Naive thymus-derived CD4-positive, alpha-beta T cell (primary cell): ENCODE measurements around the gene HECW1. TPM values are rescaled to one million over a fixed set of nuclear protein-coding genes. Genes with fewer than 3 reads are reported as not detected.

Experiments used
- ATAC-seq: fragments of 150-1000 bp; cut with Tn5 transposase; 2 replicates; pipeline ENCODE4 v1.10.0; 2021; ENCODE audit warnings: mild to moderate bottlenecking, moderate library complexity
- CTCF ChIA-PET: fragments of 350-600 bp; sonication (Branson Sonifier 250); formaldehyde crosslinking; loops from one replicate; lab custom pipeline; 2021; ENCODE audit warnings: antibody characterized with exemption; lab: Charles Lee
- POLR2A ChIA-PET: fragments of 350-600 bp; sonication (Branson Sonifier 250); formaldehyde crosslinking; loops from one replicate; lab custom pipeline; 2021; ENCODE audit warnings: antibody characterized with exemption, inconsistent platforms; lab: Charles Lee
- DNase-seq, 9 donors: peaks; one replicate each; pipeline versions ENCODE4 v3.0.0 to v3.0.0-alpha.2; 2020 to 2022; ENCODE audit warnings: mixed read lengths in 1 of 9
- H3K27ac ChIP-seq: one replicate; pipeline ENCODE4 v1.7.0; 2013; ENCODE audit warnings: mild to moderate bottlenecking, low read depth, low read length, moderate library complexity
- H3K27me3 ChIP-seq, 2 donors: one replicate each; pipeline ENCODE4 v1.7.0; 2013; ENCODE audit warnings: low read length in 2 of 2, mild to moderate bottlenecking in 2 of 2, moderate library complexity in 2 of 2; ENCODE audit not compliant: control insufficient read depth in 2 of 2, insufficient read depth in 2 of 2
- H3K36me3 ChIP-seq, 3 experiments: 1 replicate in 2 of 3; 2 replicates in 1 of 3; pipeline ENCODE4 v1.7.0; 2013; ENCODE audit warnings: low read length in 3 of 3, mild to moderate bottlenecking in 3 of 3, moderate library complexity in 1 of 3; ENCODE audit not compliant: insufficient read depth in 3 of 3, control insufficient read depth in 2 of 3
- H3K4me1 ChIP-seq, 2 donors: one replicate each; pipeline ENCODE4 v1.7.0; 2013; ENCODE audit warnings: low read length in 2 of 2, mild to moderate bottlenecking in 2 of 2, moderate library complexity in 1 of 2; ENCODE audit not compliant: control insufficient read depth in 2 of 2, insufficient read depth in 2 of 2
- H3K4me3 ChIP-seq: 2 replicates; pipeline ENCODE4 v1.7.0; 2013; ENCODE audit warnings: mild to moderate bottlenecking, low read length
- H3K9me3 ChIP-seq, 3 experiments: 1 replicate in 2 of 3; 2 replicates in 1 of 3; pipeline ENCODE4 v1.7.0; 2013; ENCODE audit warnings: low read length in 3 of 3; ENCODE audit not compliant: control insufficient read depth in 2 of 3
- H3K27ac Mint-ChIP-seq, 9 donors: one replicate each; pipeline ENCODE4 v1.8.0; 2020 to 2022; ENCODE audit warnings: mixed read lengths in 9 of 9, mild to moderate bottlenecking in 8 of 9, moderate library complexity in 5 of 9, inconsistent platforms in 2 of 9
- H3K27me3 Mint-ChIP-seq, 5 donors: one replicate each; pipeline ENCODE4 v1.8.0; 2021 to 2022; ENCODE audit warnings: mixed read lengths in 5 of 5, mild to moderate bottlenecking in 1 of 5
- H3K36me3 Mint-ChIP-seq, 5 donors: one replicate each; pipeline ENCODE4 v1.8.0; 2020 to 2022; ENCODE audit warnings: mixed read lengths in 5 of 5, mild to moderate bottlenecking in 3 of 5, inconsistent platforms in 1 of 5
- H3K4me1 Mint-ChIP-seq, 7 donors: one replicate each; pipeline ENCODE4 v1.8.0; 2020 to 2022; ENCODE audit warnings: mixed read lengths in 7 of 7, mild to moderate bottlenecking in 3 of 7, inconsistent platforms in 1 of 7
- H3K4me3 Mint-ChIP-seq, 10 donors: one replicate each; pipeline ENCODE4 v1.8.0; 2020 to 2022; ENCODE audit warnings: mild to moderate bottlenecking in 10 of 10, mixed read lengths in 10 of 10, moderate library complexity in 6 of 10, inconsistent platforms in 2 of 10
- H3K9me3 Mint-ChIP-seq, 11 donors: one replicate each; pipeline ENCODE4 v1.8.0; 2020 to 2022; ENCODE audit warnings: mixed read lengths in 11 of 11, mild to moderate bottlenecking in 4 of 11, inconsistent platforms in 1 of 11, moderate library complexity in 1 of 11
- intact Hi-C, 2 donors: fragments of 100-400 bp; cut with micrococcal nuclease; formaldehyde crosslinking; loops; one replicate each; pipeline ENCODE4 v1.15.1; 2023
- polyA plus RNA-seq, 2 donors: library from polyadenylated mRNA; unstranded; fragments of 300-500 nt; fragmentation: Illumina TruSeq; gene quantifications; one replicate each; pipeline ENCODE4 v1.2.3, GENCODE V29; 2021
- total RNA-seq, 6 experiments: library from RNA in 5 of 6; stranded (reverse) in 5 of 6; gene quantifications; 1 replicate in 5 of 6; 2 replicates in 1 of 6; pipeline ENCODE4 v1.2.3 and lab custom pipeline; 2021 to 2026

Gene HECW1
- total and polyA plus RNA-seq, 7 experiments from 2014 or later = not detected

DNA sequence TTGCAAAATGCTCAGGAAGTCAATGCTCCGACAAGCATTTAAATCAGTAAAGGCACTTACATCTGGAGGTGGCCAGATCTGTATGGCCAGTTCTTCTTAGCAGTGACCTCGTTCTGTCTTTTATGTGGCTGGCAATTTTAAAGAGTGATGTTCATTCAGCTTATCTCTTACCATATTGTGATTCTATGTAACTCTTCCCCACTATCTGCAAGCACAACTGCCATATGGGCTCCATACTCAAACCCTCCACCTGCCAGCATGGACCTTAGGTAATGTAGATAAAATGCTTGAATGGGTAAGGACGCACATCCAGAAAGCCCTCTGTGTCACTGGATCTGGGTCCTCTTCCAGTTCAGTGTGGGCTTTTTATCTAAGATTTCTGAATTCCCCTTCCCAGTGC lies 428.0 kb downstream of the HECW1 start:
- intact Hi-C loops = no loop called here
- Mint-ChIP-seq H3K4me3 (no peak overlapping the region), H3K4me1 (no peaks in the 10 kb centered on the region), H3K36me3 (no peaks in the 10 kb centered on the region), H3K27me3 (peaks cover 0 to 22% (median 2%) of the 10 kb centered on the region in 5 donors), H3K27ac (no peak overlapping the region), H3K9me3 (no peaks in the 10 kb centered on the region)
- ATAC-seq (no peak), DNase-seq (no peak)
- Histone ChIP-seq H3K4me1 (no peaks in the 10 kb centered on the region), H3K36me3 (no peaks in the 10 kb centered on the region), H3K27ac (no peak overlapping the region), H3K27me3 (no peaks in the 10 kb centered on the region), H3K9me3 (no peaks in the 10 kb centered on the region), H3K4me3 (no peak overlapping the region)
- CTCF ChIA-PET = no interaction called here
- POLR2A ChIA-PET = no interaction called here

GRCh38 chr7:43542716-43543115 lies 430.3 kb downstream of the HECW1 start:
- intact Hi-C loops = no loop called here
- H3K27ac ChIP-seq = no peak overlapping the region
- H3K4me1 ChIP-seq = no peaks in the 10 kb centered on the region
- ChIA-PET POLR2A (no interaction called here), CTCF (no interaction called here)
- Mint-ChIP-seq H3K36me3 (peaks cover 0 to 5% (median 4%) of the 10 kb centered on the region in 5 donors), H3K9me3 (peaks cover 0 to 12% (median 4%) of the 10 kb centered on the region in 11 donors), H3K4me1 (no peaks in the 10 kb centered on the region), H3K27ac (no peak overlapping the region), H3K4me3 (no peak overlapping the region), H3K27me3 (peaks cover 5 to 38% (median 6%) of the 10 kb centered on the region in 5 donors)
- ATAC-seq = no peak
- DNase-seq = no peak
- H3K9me3 ChIP-seq = peaks cover 0 to 4% (median 0%) of the 10 kb centered on the region in 3 experiments
- no peak overlapping the region for H3K4me3 ChIP-seq
- H3K27me3 ChIP-seq = no peaks in the 10 kb centered on the region
- no peaks in the 10 kb centered on the region for H3K36me3 ChIP-seq

DNA sequence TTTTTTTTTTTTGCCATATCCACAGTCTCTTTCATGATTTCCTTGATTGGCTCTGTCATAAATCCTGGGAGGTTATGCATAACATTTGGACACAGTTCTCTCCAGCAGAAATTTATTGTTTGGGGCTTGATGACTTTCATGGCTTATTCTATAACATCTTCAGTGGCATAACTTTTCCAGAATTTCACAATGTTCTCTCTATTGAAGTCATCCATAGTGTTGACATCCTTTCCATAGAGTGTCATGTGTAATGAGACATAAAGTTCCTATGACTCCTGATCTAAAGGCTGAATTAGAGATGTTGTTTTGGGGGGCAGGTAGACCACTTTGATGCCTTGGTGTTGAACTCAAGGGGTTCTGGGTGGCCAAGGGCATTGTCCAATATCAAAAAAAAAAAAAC lies 433.8 kb downstream of the HECW1 start:
- H3K9me3 ChIP-seq = peaks cover 0 to 4% (median 0%) of the 10 kb centered on the region in 3 experiments
- Mint-ChIP-seq H3K4me1 (peaks cover 0 to 5% (median 0%) of the 10 kb centered on the region in 7 donors), H3K27me3 (peaks cover 5 to 42% (median 6%) of the 10 kb centered on the region in 5 donors), H3K27ac (no peak overlapping the region), H3K36me3 (peaks cover 0 to 5% (median 4%) of the 10 kb centered on the region in 5 donors), H3K4me3 (no peak overlapping the region), H3K9me3 (peaks cover 0 to 12% (median 4%) of the 10 kb centered on the region in 11 donors)
- H3K27ac ChIP-seq = no peak overlapping the region
- no peak overlapping the region for H3K4me3 ChIP-seq
- ChIA-PET POLR2A (no interaction called here), CTCF (no interaction called here)
- intact Hi-C loops = no loop called here
- H3K27me3 ChIP-seq = no peaks in the 10 kb centered on the region
- H3K36me3 ChIP-seq = no peaks in the 10 kb centered on the region
- no peak for DNase-seq
- no peak for ATAC-seq
- H3K4me1 ChIP-seq = no peaks in the 10 kb centered on the region

GRCh38 chr7:43550427-43550826 lies 438.0 kb downstream of the HECW1 start:
- ChIA-PET POLR2A (no interaction called here), CTCF (no interaction called here)

GRCh38 chr7:43552122-43552521 lies 439.7 kb downstream of the HECW1 start:
- Mint-ChIP-seq H3K4me3 (no peak overlapping the region), H3K36me3 (peaks cover 0 to 3% (median under 1%) of the 10 kb centered on the region in 5 donors), H3K27me3 (peaks cover 0 to 12% (median under 1%) of the 10 kb centered on the region in 5 donors), H3K9me3 (peaks cover 0 to 2% (median 0%) of the 10 kb centered on the region in 11 donors), H3K27ac (no peak overlapping the region), H3K4me1 (peaks cover 20 to 49% (median 42%) of the 10 kb centered on the region in 7 donors)
- H3K36me3 ChIP-seq = no peaks in the 10 kb centered on the region
- H3K27me3 ChIP-seq = no peaks in the 10 kb centered on the region
- ChIA-PET CTCF (no interaction called here), POLR2A (interaction anchor here (1.1 kb wide), 1 partner anchor 16 kb away, joined by 3 read pairs; no protein-coding TSS in a partner anchor)
- intact Hi-C loops = no loop called here
- H3K4me3 ChIP-seq = no peak overlapping the region
- ATAC-seq (no peak), DNase-seq (no peak)
- H3K4me1 ChIP-seq = peaks cover 0 to 28% of the 10 kb centered on the region in 2 donors
- no peaks in the 10 kb centered on the region for H3K9me3 ChIP-seq
- H3K27ac ChIP-seq = no peak overlapping the region

More at GRCh38 chr7:43550427-43550826, 438.0 kb downstream of the HECW1 start:
- H3K9me3 Mint-ChIP-seq = peaks cover 0 to 12% (median 4%) of the 10 kb centered on the region in 11 donors
- no peak for DNase-seq
- H3K4me1 Mint-ChIP-seq = peaks cover 20 to 35% (median 31%) of the 10 kb centered on the region in 7 donors
- H3K27ac ChIP-seq = no peak overlapping the region
- no peak overlapping the region for H3K4me3 ChIP-seq
- ATAC-seq = no peak
- H3K36me3 ChIP-seq = no peaks in the 10 kb centered on the region
- peaks cover 4 to 27% (median 5%) of the 10 kb centered on the region in 5 donors for H3K27me3 Mint-ChIP-seq
- H3K27me3 ChIP-seq = no peaks in the 10 kb centered on the region
- no peak overlapping the region for H3K4me3 Mint-ChIP-seq
- H3K4me1 ChIP-seq = peaks cover 0 to 28% of the 10 kb centered on the region in 2 donors
- peaks cover 0 to 4% (median 0%) of the 10 kb centered on the region in 3 experiments for H3K9me3 ChIP-seq
- intact Hi-C loops = no loop called here
- peaks cover 0 to 5% (median 4%) of the 10 kb centered on the region in 5 donors for H3K36me3 Mint-ChIP-seq
- H3K27ac Mint-ChIP-seq = no peak overlapping the region

GRCh38 chr7:43553999-43554398 lies 441.6 kb downstream of the HECW1 start:
- peaks cover 0 to 28% of the 10 kb centered on the region in 2 donors for H3K4me1 ChIP-seq
- intact Hi-C loops = no loop called here
- DNase-seq (peak in 7 of 9 donors; percentile 12 to 37 (median 21)), ATAC-seq (peak; percentile 78)
- Mint-ChIP-seq H3K9me3 (peaks cover 0 to 5% (median 0%) of the 10 kb centered on the region in 11 donors), H3K27ac (peak overlapping the region; percentile 7 to 90 (median 53)), H3K4me1 (peaks cover 20 to 57% (median 44%) of the 10 kb centered on the region in 7 donors), H3K27me3 (peaks cover 0 to 10% (median 0%) of the 10 kb centered on the region in 5 donors), H3K4me3 (peak overlapping the region; percentile 34 to 86 (median 68)), H3K36me3 (peaks cover 0 to 3% (median 0%) of the 10 kb centered on the region in 5 donors)
- ChIA-PET CTCF (interaction anchor here (0.7 kb wide), 1 partner anchor 95 kb away, joined by 3 read pairs; no protein-coding TSS in a partner anchor), POLR2A (no interaction called here)
- H3K27ac ChIP-seq = peak overlapping the region; percentile 22
- H3K36me3 ChIP-seq = no peaks in the 10 kb centered on the region
- no peaks in the 10 kb centered on the region for H3K27me3 ChIP-seq
- no peaks in the 10 kb centered on the region for H3K9me3 ChIP-seq
- no peak overlapping the region for H3K4me3 ChIP-seq

DNA sequence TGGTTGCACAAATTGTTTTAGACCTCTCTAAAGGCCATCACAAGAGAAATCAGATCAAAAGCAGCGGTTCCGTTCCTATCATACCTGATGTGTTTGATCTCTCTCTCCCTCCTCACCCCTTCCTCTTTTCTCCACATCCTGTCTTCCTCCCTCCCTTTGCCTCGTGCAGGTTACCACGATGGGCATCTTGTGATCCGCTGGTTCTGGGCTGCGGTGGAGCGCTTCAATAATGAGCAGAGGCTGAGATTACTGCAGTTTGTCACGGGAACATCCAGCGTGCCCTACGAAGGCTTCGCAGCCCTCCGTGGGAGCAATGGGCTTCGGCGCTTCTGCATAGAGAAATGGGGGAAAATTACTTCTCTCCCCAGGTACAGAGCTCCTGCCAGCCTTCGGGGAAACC lies 442.0 kb downstream of the HECW1 start:
- peak overlapping the region in 5 of 9 donors; percentile 19 to 90 (median 52) for H3K27ac Mint-ChIP-seq
- H3K27ac ChIP-seq = no peak overlapping the region
- ChIA-PET POLR2A (no interaction called here), CTCF (no interaction called here)
- H3K27me3 Mint-ChIP-seq = peaks cover 0 to 9% (median 0%) of the 10 kb centered on the region in 5 donors
- DNase-seq = peak in 6 of 9 donors; percentile 15 to 58 (median 38)
- H3K4me3 Mint-ChIP-seq = peak overlapping the region; percentile 8 to 86 (median 68)
- peaks cover 0 to 28% of the 10 kb centered on the region in 2 donors for H3K4me1 ChIP-seq
- H3K36me3 Mint-ChIP-seq = peaks cover 0 to 3% (median 0%) of the 10 kb centered on the region in 5 donors
- no peak overlapping the region for H3K4me3 ChIP-seq
- intact Hi-C loops = no loop called here
- H3K36me3 ChIP-seq = no peaks in the 10 kb centered on the region
- peaks cover 20 to 57% (median 44%) of the 10 kb centered on the region in 7 donors for H3K4me1 Mint-ChIP-seq
- peak; percentile 70 for ATAC-seq
- H3K9me3 Mint-ChIP-seq = peaks cover 0 to 5% (median 0%) of the 10 kb centered on the region in 11 donors
- no peaks in the 10 kb centered on the region for H3K9me3 ChIP-seq
- H3K27me3 ChIP-seq = no peaks in the 10 kb centered on the region
